Daoy (cell line): ENCODE measurements around the gene BEST4. TPM values are rescaled to one million over a fixed set of nuclear protein-coding genes. Genes with fewer than 3 reads are reported as not detected.
"Not testable (repeated sequence)": the region's sequence is repeated elsewhere in the genome, so short reads cannot be mapped to it uniquely, and the experiment has no call there.

Experiments used
- DNase-seq: peaks from one replicate; pipeline ENCODE4 v3.0.0-alpha.2; 2015; ENCODE audit warnings: low read depth
- total RNA-seq: library from RNA; depleted of rRNA; stranded (reverse); fragments of >200 nt; shearing (Covaris generic); gene quantifications from 2 replicates; pipeline ENCODE4 v1.2.3, GENCODE V29; 2014; rRNA removed

The BEST4 gene
- not detected in 2 replicates for total RNA-seq

GRCh38 chr1:44788120-44788860 lies at the start of gene BEST4:
Gene BEST4, minus strand, starts transcription at chr1:44788170. Its CDS starts 465 bp downstream, at chr1:44787705.
- DNase-seq: no peak

GRCh38 chr1:44835738-44836675 lies 48.0 kb upstream of the BEST4 start:
- peak; percentile 86 for DNase-seq

DNA sequence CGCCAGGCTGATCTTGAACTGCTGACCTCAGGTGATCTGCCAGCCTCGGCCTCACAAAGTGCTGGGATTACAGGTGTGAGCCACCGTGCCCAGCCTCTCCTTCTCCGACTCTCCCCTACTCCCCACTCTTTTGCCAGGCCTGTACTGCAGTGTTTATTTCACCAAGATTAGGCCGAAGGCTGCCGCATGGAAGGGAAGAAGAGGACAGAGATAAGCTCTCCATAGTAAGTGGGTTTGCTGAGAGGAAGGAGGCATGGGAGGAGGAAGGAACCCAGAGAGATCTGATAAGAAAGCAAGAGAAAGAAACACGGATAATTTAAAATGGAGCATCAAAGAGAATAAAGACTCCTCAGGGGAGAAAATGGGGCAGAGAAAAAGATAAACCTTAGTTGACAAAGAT lies 46.4 kb upstream of the BEST4 start:
- no peak for DNase-seq

DNA sequence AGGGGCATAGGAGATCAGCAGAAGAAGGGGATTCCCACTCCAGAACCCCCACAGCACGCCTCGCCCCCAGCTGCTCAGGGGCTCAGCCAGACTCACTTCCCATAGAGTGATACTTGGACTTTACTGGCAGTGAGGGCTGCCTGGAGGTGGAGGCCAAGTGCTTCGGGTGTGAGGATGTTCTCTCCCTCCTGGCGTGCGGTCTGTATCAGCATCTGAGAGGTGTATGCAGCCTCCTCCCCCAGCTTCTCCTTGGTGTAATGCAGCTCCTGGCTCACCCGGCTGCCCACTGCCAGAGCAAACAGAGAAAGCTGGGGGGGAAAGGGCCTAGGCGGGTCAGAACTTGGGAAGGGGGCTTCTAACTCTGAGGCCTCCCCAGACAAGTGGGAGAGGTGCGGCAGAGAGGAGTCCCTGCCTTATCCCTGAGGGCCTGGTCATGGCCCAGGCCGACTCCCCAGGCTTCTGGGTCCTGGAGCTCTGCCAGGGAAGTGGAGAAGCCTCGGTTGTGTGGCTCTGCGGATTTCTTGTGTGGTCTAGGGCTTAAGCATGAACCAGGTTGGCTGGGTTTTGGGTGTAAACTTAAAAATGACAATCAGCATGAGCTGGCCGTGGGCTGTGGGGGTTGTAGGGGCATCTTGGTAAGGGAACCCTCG lies 44.2 kb upstream of the BEST4 start:
- no peak for DNase-seq

DNA sequence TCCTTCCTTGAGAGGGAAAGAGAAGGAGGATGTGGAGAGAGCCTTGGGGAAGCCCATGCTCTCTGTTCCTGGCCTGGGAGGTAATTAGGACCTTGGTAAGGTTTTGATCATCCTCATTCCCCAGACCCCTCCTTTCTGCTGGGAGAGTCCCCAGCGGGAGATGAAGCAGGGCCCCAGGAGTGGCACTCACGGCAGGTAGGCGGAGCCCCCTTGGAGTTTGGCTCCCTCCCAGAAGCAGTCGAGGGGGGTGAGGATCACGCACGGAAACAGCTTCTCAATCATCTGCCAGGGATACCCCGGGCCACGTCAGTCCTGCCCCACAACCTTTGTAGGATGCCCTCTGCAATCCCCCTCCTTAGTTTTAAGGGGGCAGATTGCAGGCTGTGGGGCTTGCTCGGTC lies 43.5 kb upstream of the BEST4 start:
- DNase-seq: no peak

- no peak for DNase-seq
Observed at GRCh38 chr1:44830900-44831304, 42.9 kb upstream of the BEST4 start.

- no peak for DNase-seq
Observed at GRCh38 chr1:44829506-44830384, 41.8 kb upstream of the BEST4 start.

DNA sequence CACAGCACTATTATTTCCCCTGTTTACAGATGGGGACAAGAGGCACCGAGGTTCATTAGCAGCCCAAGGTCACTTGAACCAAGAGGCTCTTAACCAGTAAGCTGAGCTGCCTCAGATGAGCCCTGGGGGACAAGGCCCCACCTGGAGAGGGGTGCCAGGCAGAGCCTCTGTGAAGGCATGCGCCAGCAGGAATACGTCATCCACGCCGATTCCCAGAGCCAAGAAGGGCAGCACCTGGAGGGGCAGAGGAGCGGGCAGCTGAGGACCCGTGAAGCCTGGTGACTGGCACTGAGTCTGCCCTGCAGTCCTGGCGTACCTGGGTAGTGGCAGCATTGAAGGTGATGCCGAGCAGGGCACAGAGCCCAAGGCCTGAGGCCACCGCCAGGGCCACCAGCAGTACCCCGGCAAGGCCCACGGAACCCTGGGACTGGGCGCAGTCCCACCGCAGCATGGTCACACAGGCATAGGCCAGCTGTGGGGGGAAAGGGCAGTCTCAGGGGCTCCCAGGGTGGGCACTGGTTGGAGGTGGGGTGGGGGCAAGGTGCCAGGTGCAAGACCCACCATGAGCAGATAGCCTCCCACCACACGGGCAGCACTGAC lies 41.0 kb upstream of the BEST4 start:
- DNase-seq: no peak

DNA sequence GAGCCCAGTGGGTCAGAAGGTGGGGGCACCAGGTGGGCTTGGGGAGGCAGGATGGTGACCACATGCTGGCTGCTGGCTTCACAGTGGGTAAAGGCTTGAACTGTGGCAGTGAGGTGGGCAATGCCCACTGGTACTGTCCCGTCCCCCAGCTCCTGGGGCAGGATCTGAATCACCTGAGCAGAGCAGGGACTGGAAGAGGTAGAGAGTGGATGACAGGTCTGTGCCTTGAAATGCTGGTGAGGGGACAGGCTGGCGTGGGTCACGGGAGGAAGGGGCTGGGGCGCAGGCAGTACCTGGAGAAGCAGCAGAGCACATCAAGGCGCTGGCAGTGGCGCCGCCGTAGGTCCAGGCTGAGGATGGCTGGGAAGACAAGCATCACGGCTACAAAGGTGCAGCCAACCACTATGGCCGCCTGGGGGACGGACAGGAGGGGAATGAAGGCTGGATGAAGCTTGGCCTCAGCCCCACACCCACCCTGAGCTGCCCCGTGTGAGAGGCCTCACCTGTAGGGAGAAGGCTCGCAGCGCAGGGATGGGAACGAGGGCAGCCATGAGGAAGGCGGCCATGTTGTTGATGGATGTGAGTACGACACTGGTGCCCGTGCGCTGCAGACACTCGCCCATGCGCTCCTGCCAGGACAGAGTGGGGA lies 40.2 kb upstream of the BEST4 start:
- no peak for DNase-seq

DNA sequence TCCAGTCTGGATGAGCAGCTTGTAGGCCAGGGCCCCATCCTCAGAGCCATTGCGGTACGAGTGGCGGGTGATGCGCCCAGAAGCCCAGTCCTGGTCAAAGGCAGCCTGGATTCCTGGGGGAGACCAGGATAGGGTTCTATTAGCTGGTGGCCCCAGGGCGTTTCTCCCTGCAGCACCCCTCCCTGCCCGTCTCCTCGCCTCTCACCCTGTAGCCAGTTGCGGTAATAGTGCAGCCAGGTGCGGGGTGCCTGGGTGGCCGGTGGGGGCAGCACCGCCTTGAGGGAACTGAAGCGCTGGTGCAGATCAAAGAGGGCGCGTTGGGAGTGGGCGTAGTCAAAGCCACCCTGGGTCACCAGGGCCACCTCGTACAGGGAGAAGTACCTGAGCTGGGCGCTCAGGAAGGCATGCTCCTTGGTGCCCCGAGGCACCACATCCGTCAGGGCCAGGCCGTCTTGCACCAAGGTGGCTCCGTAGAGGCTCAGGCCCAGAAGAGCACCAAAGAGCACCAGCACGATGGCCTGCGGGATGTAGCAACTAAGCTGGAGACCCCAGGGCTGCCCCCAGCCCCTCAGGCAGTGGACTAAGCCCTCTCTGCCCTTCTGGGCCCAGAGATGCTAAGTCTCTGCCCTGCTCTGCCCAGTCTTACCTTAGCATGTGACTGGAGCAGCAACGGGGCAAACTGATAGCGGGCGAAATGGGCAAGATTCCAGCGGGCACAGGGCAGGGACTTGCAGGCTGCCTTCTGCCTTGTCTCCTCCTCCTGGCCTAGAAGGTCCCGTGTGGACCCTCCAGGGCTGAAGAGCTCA lies 39.4 kb upstream of the BEST4 start:
- DNase-seq: no peak

DNA sequence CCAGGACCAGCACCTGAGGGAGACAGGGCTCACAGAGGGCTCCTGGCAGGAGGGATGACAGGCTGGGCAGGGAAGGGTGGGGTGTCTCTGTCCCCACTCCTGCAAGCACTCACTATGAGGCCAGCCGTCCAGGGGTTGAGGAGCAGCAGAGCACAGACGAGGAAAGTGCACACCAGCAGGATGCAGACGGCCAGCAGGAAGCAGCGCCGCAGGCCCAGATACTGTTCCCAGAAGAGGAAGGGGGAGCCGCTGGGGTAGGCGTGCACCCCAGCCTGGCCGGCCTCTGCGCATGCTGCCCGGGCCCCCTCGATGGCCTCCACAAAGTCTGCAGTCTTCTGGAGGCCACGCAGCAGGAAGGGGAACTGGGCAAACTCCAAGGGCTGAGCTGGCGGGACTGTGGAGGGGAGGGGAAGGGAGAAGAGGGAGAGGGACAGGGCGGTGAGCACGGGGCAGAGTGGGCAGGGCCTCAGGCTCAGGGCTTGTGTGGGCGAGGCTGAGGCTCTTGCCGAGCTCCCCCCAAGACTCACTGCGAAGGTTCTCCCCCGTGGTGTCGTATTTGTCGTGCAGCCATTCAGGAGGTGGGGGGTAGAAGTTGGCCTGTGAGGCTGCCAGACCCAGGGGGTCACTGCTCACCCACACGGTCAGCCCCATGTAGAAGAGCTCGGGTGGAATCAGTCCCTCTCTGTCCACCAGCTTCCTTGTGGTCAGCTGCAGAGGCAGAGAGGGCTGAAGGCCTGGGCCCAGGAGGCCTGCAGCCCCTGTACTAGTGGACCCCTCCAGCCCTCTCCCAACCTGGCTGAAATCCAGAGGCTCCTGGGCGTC lies 38.6 kb upstream of the BEST4 start:
- DNase-seq: no peak

- DNase-seq: not testable (repeated sequence)
Observed at GRCh38 chr1:44824392-44824791, 36.4 kb upstream of the BEST4 start.

GRCh38 chr1:44822981-44823451 lies 35.0 kb upstream of the BEST4 start:
- no peak for DNase-seq

GRCh38 chr1:44822131-44822701 lies 34.2 kb upstream of the BEST4 start:
- DNase-seq: no peak

GRCh38 chr1:44821240-44821715 lies 33.3 kb upstream of the BEST4 start:
- no peak for DNase-seq

GRCh38 chr1:44820328-44821239 lies 32.6 kb upstream of the BEST4 start:
- no peak for DNase-seq
